Measurements from ENCODE around the gene CYP19A1.

Gene CYP19A1

GRCh38 chr15:51255533-51255932 is 82.9 kb downstream of the CYP19A1 start:
- H3K4me3 ChIP-seq (ENCODE audit: low read depth, low read length): no peak overlapping the region
- in situ Hi-C loops (cut with HindIII; ENCODE audit: low pct_ligation_motif_present, low sequenced_read_pairs): no loop called here
- H3K27me3 ChIP-seq (replicated peaks): peaks cover 1% of the 10 kb centered on the region
- no peak for TF ChIP-seq CTCF (IDR thresholded peaks at IDR 0.05; ENCODE audit: low read depth, low read length, missing control alignments)
- H3K36me3 ChIP-seq (replicated peaks): no peaks in the 10 kb centered on the region
- DNase-seq: no peak
- H3K27ac ChIP-seq: no peak overlapping the region

GRCh38 chr15:51253366-51253765 is 85.0 kb downstream of the CYP19A1 start:
- Histone ChIP-seq H3K36me3 (replicated peaks) (no peaks in the 10 kb centered on the region), H3K27ac (no peak overlapping the region), H3K27me3 (replicated peaks) (peaks cover 1% of the 10 kb centered on the region), H3K4me3 (ENCODE audit: low read depth, low read length) (no peak overlapping the region)
- no peak for DNase-seq
- in situ Hi-C loops (cut with HindIII; ENCODE audit: low pct_ligation_motif_present, low sequenced_read_pairs): no loop called here
- TF ChIP-seq CTCF (IDR thresholded peaks at IDR 0.05; ENCODE audit: low read depth, low read length, missing control alignments): no peak

GRCh38 chr15:51252671-51253070 is 85.7 kb downstream of the CYP19A1 start:
- no peak for TF ChIP-seq CTCF (IDR thresholded peaks at IDR 0.05; ENCODE audit: low read depth, low read length, missing control alignments)
- in situ Hi-C loops (cut with HindIII; ENCODE audit: low pct_ligation_motif_present, low sequenced_read_pairs): no loop called here

GRCh38 chr15:51251556-51251955 is 86.8 kb downstream of the CYP19A1 start:
- no peaks in the 10 kb centered on the region for H3K36me3 ChIP-seq (replicated peaks)
- no peak for DNase-seq
- H3K27ac ChIP-seq: no peak overlapping the region
- TF ChIP-seq CTCF (IDR thresholded peaks at IDR 0.05; ENCODE audit: low read depth, low read length, missing control alignments): no peak
- in situ Hi-C loops (cut with HindIII; ENCODE audit: low pct_ligation_motif_present, low sequenced_read_pairs): no loop called here
- no peak overlapping the region for H3K4me3 ChIP-seq (ENCODE audit: low read depth, low read length)
- peaks cover 1% of the 10 kb centered on the region for H3K27me3 ChIP-seq (replicated peaks)

More at GRCh38 chr15:51252671-51253070, 85.7 kb downstream of the CYP19A1 start:
- H3K27me3 ChIP-seq (replicated peaks): peaks cover 1% of the 10 kb centered on the region
- no peak overlapping the region for H3K4me3 ChIP-seq (ENCODE audit: low read depth, low read length)
- H3K27ac ChIP-seq: no peak overlapping the region
- no peaks in the 10 kb centered on the region for H3K36me3 ChIP-seq (replicated peaks)
- no peak for DNase-seq

GRCh38 chr15:51250217-51251011 is 88.0 kb downstream of the CYP19A1 start:
- Histone ChIP-seq H3K36me3 (replicated peaks) (no peaks in the 10 kb centered on the region), H3K27ac (no peak overlapping the region), H3K27me3 (replicated peaks) (peaks cover under 1% of the 10 kb centered on the region), H3K4me3 (ENCODE audit: low read depth, low read length) (no peak overlapping the region)
- no peak for DNase-seq
- TF ChIP-seq CTCF (IDR thresholded peaks at IDR 0.05; ENCODE audit: low read depth, low read length, missing control alignments): no peak
- in situ Hi-C loops (cut with HindIII; ENCODE audit: low pct_ligation_motif_present, low sequenced_read_pairs): no loop called here

GRCh38 chr15:51245628-51246027 is 92.8 kb downstream of the CYP19A1 start:
- in situ Hi-C loops (cut with HindIII; ENCODE audit: low pct_ligation_motif_present, low sequenced_read_pairs): no loop called here
- H3K4me3 ChIP-seq (ENCODE audit: low read depth, low read length): no peak overlapping the region
- H3K27me3 ChIP-seq (replicated peaks): no peaks in the 10 kb centered on the region
- DNase-seq: no peak
- TF ChIP-seq CTCF (IDR thresholded peaks at IDR 0.05; ENCODE audit: low read depth, low read length, missing control alignments): no peak
- H3K36me3 ChIP-seq (replicated peaks): no peaks in the 10 kb centered on the region
- no peak overlapping the region for H3K27ac ChIP-seq

Data from brain microvascular endothelial cell (primary cell).